Activated naive CD4-positive, alpha-beta T cell treated with anti-CD3 and anti-CD28 coated beads, Interleukin-2, amount 50 U/mL, for 72 hours (primary cell): Measurements from ENCODE around the gene EIF3B. TPM values are rescaled to one million over a fixed set of nuclear protein-coding genes. Genes with fewer than 3 reads are reported as not detected.
"Not testable (repeated sequence)": the region's sequence is repeated elsewhere in the genome, so short reads cannot be mapped to it uniquely, and the experiment has no call there.

Experiments used
- ATAC-seq, 2 donors: fragments of 150-1000 bp; cut with Tn5 transposase; 2 replicates each; pipeline ENCODE4 v1.10.0; 2021; ENCODE audit warnings: mild to moderate bottlenecking in 2 of 2, moderate library complexity in 2 of 2
- DNase-seq, 2 donors: peaks; one replicate each; pipeline ENCODE4 v3.0.0; 2021 to 2022; ENCODE audit warnings: low spot score in 2 of 2
- H3K27ac Mint-ChIP-seq, 2 donors: one replicate each; pipeline ENCODE4 v1.8.0; 2022; ENCODE audit warnings: mild to moderate bottlenecking in 2 of 2, mixed read lengths in 2 of 2
- H3K36me3 Mint-ChIP-seq, 2 donors: one replicate each; pipeline ENCODE4 v1.8.0; 2022; ENCODE audit warnings: mixed read lengths in 2 of 2
- H3K9me3 Mint-ChIP-seq, 2 donors: one replicate each; pipeline ENCODE4 v1.8.0; 2022; ENCODE audit warnings: mixed read lengths in 2 of 2
- total RNA-seq, 2 donors: library from RNA; stranded (reverse); gene quantifications; one replicate each; pipeline ENCODE4 v1.2.3, GENCODE V29; 2022

Gene EIF3B
- total RNA-seq, 2 donors from 2014 or later, result 130 to 260 TPM

DNA sequence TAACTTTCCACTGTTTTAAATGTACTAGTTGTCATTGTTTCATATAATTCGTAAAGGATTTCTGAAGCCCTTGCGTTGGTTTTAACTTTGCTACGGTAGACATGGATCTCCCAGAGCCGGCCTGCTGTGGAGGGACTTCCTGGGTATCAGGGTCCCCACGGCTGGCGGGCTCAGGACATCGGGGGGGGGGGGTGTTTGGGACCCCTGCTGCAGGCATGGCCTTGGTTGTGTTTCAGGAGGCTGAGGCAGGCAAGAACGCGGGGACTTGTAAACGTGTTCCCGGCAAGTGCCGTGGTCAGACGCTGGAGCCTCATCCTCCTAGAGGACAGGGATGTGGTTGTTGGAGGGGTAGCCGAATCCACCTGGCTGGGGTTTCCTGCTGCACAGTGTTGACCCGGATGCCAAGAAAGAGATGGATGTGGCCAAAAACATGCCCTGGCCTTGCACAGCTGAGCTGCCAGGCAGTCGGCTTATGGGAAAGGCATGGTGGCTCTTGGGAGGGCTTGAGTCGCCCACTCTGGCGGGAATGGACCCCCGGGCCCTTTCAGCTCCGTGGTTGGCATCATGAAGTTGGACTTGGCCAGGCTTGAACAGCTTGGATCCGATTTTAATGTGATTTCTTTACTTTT, 27.4 kb downstream of the EIF3B start:
- Mint-ChIP-seq H3K36me3 (peaks cover 12 to 26% of the 10 kb centered on the region in 2 donors), H3K27ac (peak overlapping the region in 1 of 2 donors; percentile 29), H3K9me3 (no peaks in the 10 kb centered on the region)
- DNase-seq (no peak), ATAC-seq (no peak)

GRCh38 chr7:2383543-2384274, 29.1 kb downstream of the EIF3B start:
- ATAC-seq, result peak in 1 of 2 donors; percentile 5
- no peak overlapping the region for H3K27ac Mint-ChIP-seq

DNA sequence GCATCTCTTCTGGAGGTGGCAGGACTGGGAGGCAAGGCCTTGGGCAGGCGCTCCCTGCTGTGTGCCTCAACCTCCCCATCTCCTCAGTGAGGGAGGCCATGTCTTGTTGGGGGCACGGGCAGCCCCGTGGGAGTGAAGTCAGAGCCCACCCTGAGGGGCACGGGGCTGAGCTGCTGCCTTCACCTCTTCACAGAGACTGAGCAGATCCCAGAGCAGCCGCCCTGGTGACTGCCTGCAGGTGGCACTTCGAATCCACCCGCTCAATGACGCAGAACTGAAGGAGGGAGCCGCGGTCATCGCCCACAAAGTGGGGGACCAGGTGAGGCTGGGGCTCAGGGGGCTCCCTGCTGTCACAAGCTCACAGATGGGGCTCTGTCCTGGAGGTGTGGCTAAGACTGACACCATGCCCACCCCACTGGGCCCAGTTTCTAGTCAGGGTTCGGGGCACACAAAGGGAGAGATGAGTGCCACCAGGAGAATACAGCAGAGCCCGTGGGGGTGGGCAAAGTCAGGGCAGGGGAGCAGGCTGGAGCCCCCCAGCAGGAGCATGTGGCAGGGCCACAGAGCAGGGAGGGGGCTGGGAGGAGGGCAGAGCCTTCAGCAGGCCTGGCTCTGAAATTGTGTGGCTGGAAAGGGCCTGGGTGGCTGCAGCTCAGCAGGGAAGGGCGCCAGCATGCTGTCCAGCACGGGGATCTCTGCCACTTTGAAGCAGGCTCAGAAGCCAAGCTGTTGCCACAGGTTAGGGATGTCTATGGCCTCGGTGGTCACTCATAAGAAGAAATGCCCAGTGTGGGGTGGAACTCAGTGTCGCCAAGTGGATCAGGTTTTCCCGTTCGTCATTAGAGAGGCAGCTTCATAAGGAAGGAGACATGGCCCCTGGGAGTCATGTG, 30.0 kb downstream of the EIF3B start:
- no peaks in the 10 kb centered on the region for H3K9me3 Mint-ChIP-seq
- ATAC-seq (peak in 1 of 2 donors; percentile 23), DNase-seq (no peak)
- peaks cover under 1 to 8% of the 10 kb centered on the region in 2 donors for H3K36me3 Mint-ChIP-seq
- H3K27ac Mint-ChIP-seq, result peak overlapping the region in 1 of 2 donors; percentile 36

More at GRCh38 chr7:2383543-2384274, 29.1 kb downstream of the EIF3B start:
- no peak for DNase-seq
- Mint-ChIP-seq H3K9me3 (no peaks in the 10 kb centered on the region), H3K36me3 (peaks cover 7 to 14% of the 10 kb centered on the region in 2 donors)

DNA sequence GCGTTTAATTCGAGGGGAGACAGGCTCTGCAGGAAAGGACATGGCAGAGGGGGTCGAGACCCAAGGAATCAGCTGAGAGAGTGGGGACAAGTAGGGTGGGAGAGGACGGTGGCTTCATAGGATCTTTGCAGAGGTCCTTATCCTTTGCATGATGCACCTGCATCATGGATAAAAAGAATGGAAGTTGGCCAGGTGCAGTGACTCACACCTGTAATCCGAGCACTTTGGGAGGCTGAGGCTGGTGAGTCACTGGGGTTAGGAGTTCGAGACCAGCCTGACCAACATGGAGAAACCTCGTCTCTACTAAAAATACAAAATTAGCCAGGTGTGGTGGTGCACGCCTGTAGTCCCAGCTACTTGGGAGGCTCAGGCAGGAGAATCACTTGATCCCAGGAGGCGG, 31.5 kb downstream of the EIF3B start:
- H3K9me3 Mint-ChIP-seq, DNase-seq, ATAC-seq, H3K36me3 Mint-ChIP-seq: not testable (repeated sequence)
- peak overlapping the region in 1 of 2 donors; percentile 44 for H3K27ac Mint-ChIP-seq

GRCh38 chr7:2386964-2387669, 32.5 kb downstream of the EIF3B start:
- Mint-ChIP-seq H3K36me3 (no peaks in the 10 kb centered on the region), H3K27ac (no peak overlapping the region), H3K9me3 (no peaks in the 10 kb centered on the region)
- ATAC-seq, result no peak
- DNase-seq, result no peak

DNA sequence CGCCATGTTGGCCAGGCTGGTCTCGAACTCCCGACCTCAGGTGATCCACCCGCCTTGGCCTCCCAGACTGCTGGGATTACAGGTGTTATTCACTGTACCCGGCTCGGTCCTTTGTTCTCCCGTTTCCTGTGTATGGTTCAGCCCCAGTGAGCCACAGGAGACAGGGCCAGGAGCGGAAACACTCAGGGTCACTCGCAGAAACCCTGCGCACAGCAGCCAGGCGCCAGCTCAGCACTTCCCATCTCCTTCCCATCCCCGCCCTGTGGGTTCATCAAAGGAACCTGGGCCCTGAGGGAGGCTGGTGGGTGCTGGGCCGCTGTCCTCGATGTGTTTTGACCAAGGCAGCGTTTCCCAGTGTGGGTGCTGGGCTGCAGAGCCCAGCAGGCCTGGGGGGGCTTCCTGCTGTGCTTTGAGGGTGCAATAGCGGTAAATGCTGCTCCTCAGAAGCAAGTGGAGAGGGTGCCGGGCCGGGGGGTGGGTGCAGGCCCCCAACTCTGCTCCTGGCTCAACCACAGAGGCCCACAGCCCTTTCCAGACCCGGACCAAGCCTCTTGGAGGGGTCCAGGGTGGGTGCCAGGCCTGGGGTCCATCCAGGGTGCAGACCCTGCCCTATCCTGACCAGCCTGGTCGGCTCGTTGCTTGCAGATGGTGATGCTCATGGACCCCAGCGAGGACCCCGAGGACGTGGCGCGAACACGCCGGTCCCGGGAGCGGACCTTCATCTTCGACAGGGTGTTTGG, 33.4 kb downstream of the EIF3B start:
- H3K36me3 Mint-ChIP-seq, result no peaks in the 10 kb centered on the region
- DNase-seq (no peak), ATAC-seq (no peak)
- H3K27ac Mint-ChIP-seq, result no peak overlapping the region
- no peaks in the 10 kb centered on the region for H3K9me3 Mint-ChIP-seq

DNA sequence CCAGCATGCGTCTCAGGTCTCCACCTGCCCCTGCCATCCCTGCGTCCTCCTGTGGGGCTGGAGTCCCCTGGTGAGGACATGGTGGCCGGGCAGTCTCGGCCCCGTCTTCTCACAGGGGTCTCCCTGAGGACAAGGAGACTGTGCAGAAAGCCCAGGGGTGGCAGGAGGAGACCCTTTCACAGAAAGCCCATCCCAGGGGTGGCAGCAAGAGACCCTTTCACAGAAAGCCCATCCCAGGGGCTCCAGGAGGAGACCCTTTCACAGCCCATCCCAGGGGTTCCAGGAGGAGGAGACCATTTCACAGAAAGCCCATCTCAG, 34.0 kb downstream of the EIF3B start:
- DNase-seq (no peak), ATAC-seq (no peak)
- no peaks in the 10 kb centered on the region for H3K9me3 Mint-ChIP-seq
- H3K27ac Mint-ChIP-seq, result no peak overlapping the region
- no peaks in the 10 kb centered on the region for H3K36me3 Mint-ChIP-seq

DNA sequence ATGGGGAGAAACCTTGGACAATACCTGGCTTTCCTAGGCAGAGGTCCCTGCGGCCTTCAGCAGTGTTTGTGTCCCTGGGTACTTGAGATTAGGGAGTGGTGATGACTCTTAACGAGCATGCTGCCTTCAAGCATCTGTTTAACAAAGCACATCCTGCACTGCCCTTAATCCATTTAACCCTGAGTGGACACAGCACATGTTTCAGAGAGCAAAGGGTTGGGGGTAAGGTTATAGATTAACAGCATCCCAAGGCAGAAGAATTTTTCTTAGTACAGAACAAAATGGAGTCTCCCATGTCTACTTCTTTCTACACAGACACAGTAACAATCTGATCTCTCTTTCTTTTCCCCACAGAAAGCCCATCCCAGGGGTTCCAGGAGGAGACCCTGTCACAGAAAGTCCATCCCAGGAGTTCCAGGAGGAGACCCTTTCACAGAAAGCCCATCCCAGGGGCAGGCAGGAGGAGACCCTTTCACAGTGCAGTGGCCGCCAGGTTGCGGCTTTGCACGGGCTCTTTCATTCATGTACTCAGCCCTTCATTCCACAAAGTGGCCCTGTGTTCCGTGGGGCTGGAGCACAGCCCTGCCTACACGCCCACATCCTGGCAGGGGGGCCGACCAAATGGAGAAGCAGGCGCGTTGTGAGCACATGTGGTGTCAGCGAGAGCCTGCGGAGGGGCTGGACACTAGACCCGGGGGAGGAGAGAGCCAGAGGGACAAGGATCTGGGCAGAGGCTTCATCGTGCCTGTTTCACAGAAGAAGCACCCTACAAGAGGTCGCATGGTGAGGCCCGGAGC, 35.6 kb downstream of the EIF3B start:
- ATAC-seq, DNase-seq, H3K36me3 Mint-ChIP-seq, H3K27ac Mint-ChIP-seq, H3K9me3 Mint-ChIP-seq: not testable (repeated sequence)

- no peak overlapping the region for H3K27ac Mint-ChIP-seq
- no peaks in the 10 kb centered on the region for H3K9me3 Mint-ChIP-seq
- no peaks in the 10 kb centered on the region for H3K36me3 Mint-ChIP-seq
- no peak for ATAC-seq
- DNase-seq, result no peak
These were observed 39.1 kb downstream of the EIF3B start for GRCh38 chr7:2393706-2394105.

DNA sequence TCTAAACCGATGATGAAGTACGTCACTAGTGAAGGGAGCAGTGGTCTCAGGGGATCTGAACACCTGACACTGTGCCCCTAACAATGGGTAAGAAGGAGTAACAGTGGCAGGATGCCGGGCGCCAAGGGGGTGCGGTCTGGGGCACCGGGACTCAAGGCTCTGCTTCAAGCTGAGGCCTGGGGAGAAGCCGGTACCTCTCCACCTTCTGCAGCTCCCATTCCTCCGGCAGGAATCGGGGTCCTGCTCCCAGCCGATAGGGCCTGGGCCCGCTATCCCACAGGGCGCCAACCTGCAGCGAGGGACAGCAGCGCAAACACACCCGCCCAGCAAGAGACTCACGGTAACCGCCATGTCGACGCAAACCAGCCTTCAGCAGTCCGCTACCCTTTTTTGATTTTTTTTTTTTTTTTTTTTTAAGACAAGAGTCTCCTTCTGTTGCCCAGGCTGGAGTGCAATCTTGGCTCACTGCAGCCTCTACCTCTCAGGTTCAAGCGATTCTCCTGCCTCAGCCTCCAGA, 40.0 kb downstream of the EIF3B start:
- DNase-seq (no peak), ATAC-seq (no peak)
- Mint-ChIP-seq H3K9me3 (no peaks in the 10 kb centered on the region), H3K27ac (no peak overlapping the region), H3K36me3 (no peaks in the 10 kb centered on the region)

DNA sequence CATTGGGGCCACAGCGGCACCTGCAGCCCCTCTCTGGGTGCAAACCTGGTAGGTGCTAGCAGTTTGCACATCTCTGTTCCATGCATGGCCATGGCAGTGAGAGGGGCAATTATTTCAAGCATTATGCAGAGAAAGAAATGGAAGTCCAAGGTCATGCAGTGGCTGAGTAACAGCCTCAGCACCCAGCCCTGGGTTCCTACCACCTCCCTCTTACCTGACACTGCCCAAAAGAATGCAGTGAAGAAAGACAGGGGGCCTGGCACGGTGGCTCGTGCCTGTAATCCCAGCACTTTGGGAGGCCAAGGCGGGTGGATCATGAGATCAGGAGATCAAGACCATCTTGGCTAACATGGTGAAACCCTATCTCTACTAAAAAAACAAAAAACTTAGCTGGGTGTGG, 43.9 kb downstream of the EIF3B start:
- no peaks in the 10 kb centered on the region for H3K9me3 Mint-ChIP-seq
- no peak overlapping the region for H3K27ac Mint-ChIP-seq

GRCh38 chr7:2399848-2400587, 45.4 kb downstream of the EIF3B start:
- ATAC-seq, result no peak
- Mint-ChIP-seq H3K27ac (no peak overlapping the region), H3K36me3 (peaks cover 0 to 6% of the 10 kb centered on the region in 2 donors), H3K9me3 (peaks cover 0 to 4% of the 10 kb centered on the region in 2 donors)
- DNase-seq, result no peak

More for the DNA sequence above, 43.9 kb downstream of the EIF3B start:
- ATAC-seq, result no peak
- no peak for DNase-seq
- H3K36me3 Mint-ChIP-seq, result no peaks in the 10 kb centered on the region

- no peak for ATAC-seq
- DNase-seq, result no peak
- Mint-ChIP-seq H3K36me3 (peaks cover 5 to 15% of the 10 kb centered on the region in 2 donors), H3K9me3 (peaks cover 0 to 4% of the 10 kb centered on the region in 2 donors), H3K27ac (no peak overlapping the region)
These were observed 48.0 kb downstream of the EIF3B start for GRCh38 chr7:2402687-2403013.

DNA sequence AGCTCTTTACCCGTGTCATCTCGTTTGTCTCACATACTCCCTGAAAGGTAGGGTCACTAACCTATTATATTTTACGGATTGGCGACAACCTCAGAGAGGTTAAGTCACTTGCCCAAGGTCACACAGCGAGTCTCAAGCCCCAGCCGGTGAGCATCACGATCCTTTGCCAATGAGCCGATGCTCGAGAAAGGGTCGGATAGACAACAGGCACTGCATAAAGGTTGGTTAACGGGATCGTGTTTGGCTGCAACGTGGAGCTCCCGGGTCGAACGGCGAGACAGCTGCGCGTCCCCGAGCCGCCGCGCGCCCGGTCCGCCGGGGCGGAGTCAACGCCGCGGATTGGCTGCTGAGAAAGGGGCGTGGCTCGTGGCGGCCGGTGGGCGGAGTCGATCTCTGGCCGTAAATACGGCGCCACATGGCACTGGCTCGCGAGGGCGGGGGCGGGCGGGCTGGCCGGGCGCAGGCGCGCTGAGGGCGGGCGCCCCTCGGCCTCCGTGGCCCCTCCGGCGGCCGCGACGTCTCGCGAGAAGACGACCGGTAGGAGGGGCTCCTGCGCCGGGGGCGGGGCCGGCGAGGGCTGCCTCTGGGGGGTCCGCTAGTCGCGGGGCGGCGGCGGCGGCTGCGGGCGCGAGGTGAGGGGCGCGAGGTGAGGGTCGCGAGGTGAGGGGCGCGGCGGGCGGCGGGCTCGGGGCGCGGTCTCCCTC, 48.5 kb downstream of the EIF3B start, which contains the start of gene CHST12:
Gene CHST12, plus strand, starts transcription at position 598 of the 704 bp plus-strand sequence. CDS start 29,029 bp downstream, outside the sequence.
- ATAC-seq (peak; percentile 57 to 68), DNase-seq (peak; percentile 90 to 95)
- Mint-ChIP-seq H3K27ac (peak within 1 kb of the TSS in 1 of 2 donors; percentile 65), H3K9me3 (peaks cover 0 to 4% of the 10 kb centered on the region in 2 donors), H3K36me3 (peaks cover 5 to 15% of the 10 kb centered on the region in 2 donors)
